Stimulated activated CD4-positive, alpha-beta T cell treated with anti-CD3 and anti-CD28 coated beads, Interleukin-4, amount 100 ng/mL, for 24 hours (primary cell): Measurements from ENCODE around the gene GPR15LG.
"Not testable (repeated sequence)": the region's sequence is repeated elsewhere in the genome, so short reads cannot be mapped to it uniquely, and the experiment has no call there.

Experiments used
- DNase-seq: peaks from one replicate; pipeline ENCODE4 v3.0.0-alpha.2; 2020

Gene GPR15LG

GRCh38 chr10:84166620-84167288, 6.8 kb upstream of the GPR15LG start:
- DNase-seq = no peak

GRCh38 chr10:84167289-84167653, 6.3 kb upstream of the GPR15LG start:
- DNase-seq = not testable (repeated sequence)

GRCh38 chr10:84168382-84168781, 5.2 kb upstream of the GPR15LG start:
- DNase-seq = not testable (repeated sequence)

GRCh38 chr10:84171237-84171636, 2.4 kb upstream of the GPR15LG start:
- DNase-seq = not testable (repeated sequence)

- not testable (repeated sequence) for DNase-seq
Observed at GRCh38 chr10:84171700-84172466, 1.7 kb upstream of the GPR15LG start.

GRCh38 chr10:84172467-84173356, 889 bp upstream of the GPR15LG start:
- no peak for DNase-seq

- DNase-seq = no peak
Observed at GRCh38 chr10:84175436-84175835, 1.8 kb downstream of the GPR15LG start.

GRCh38 chr10:84176351-84176750, 2.8 kb downstream of the GPR15LG start:
- DNase-seq = no peak

GRCh38 chr10:84176836-84177474, 3.4 kb downstream of the GPR15LG start:
- DNase-seq = no peak

GRCh38 chr10:84177541-84178141, 4.0 kb downstream of the GPR15LG start:
- no peak for DNase-seq

- no peak for DNase-seq
Observed at GRCh38 chr10:84178160-84178609, 4.6 kb downstream of the GPR15LG start.

- DNase-seq = no peak
Observed at GRCh38 chr10:84179059-84179710, 5.6 kb downstream of the GPR15LG start.

GRCh38 chr10:84180386-84180785, 6.8 kb downstream of the GPR15LG start:
- DNase-seq = not testable (repeated sequence)

- DNase-seq = no peak
Observed at GRCh38 chr10:84181631-84182030, 8.0 kb downstream of the GPR15LG start.

GRCh38 chr10:84184517-84184916, 10.9 kb downstream of the GPR15LG start:
- no peak for DNase-seq

GRCh38 chr10:84185526-84186175, 12.1 kb downstream of the GPR15LG start:
- DNase-seq = no peak

- no peak for DNase-seq
Observed at GRCh38 chr10:84188815-84189214, 15.2 kb downstream of the GPR15LG start.

GRCh38 chr10:84190621-84191020, 17.0 kb downstream of the GPR15LG start:
- no peak for DNase-seq

- DNase-seq = no peak
Observed at GRCh38 chr10:84191106-84191505, 17.5 kb downstream of the GPR15LG start.

- no peak for DNase-seq
Observed at GRCh38 chr10:84193327-84193726, 19.7 kb downstream of the GPR15LG start.

- no peak for DNase-seq
Observed at GRCh38 chr10:84193846-84194423, 20.3 kb downstream of the GPR15LG start.
